GM12892 (cell line): ENCODE results near the gene MTSS2.

Experiments used
- POLR2AphosphoS5 ChIP-seq: IDR thresholded peaks from 2 replicates; pipeline ENCODE4 v1.6.1; 2011; ENCODE audit warnings: low read depth, low read length, control low read depth
- TAF1 ChIP-seq: IDR thresholded peaks from 2 replicates; pipeline ENCODE4 v1.6.1; 2011; ENCODE audit warnings: low read depth, mild to moderate bottlenecking, control low read depth, low read length, borderline replicate concordance

DNA sequence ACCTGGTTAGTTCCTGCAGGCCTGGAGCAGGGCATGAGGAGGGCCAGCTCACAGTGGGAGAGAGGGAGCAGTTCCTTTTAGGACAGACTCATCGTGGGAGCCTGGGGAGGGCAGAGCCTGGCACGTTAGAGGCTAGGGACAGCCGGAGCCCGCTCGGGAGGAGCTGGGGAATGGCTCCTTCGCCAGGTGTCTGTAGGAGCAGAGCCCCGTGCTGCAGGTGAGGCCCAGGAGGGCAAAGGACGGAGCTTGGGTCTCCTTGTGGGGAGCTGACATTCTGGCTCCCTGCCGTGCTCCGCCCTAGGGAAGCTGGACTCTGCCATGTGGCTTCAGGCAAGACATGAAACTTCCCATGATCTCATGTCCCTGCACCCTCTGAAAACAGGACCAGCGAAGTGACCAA, 18.7 kb upstream of the MTSS2 start:
- TF ChIP-seq TAF1 (no peak), POLR2AphosphoS5 (no peak)
